ENCODE measurements around the gene CEP135. TPM values are rescaled to one million over a fixed set of nuclear protein-coding genes. Genes with fewer than 3 reads are reported as not detected.

CEP135 gene
- polyA plus RNA-seq, 1 of the 3 experiments (the other 2 are of a cell fraction): 1.6 TPM

GRCh38 chr4:55906323-55906722, 42.4 kb upstream of the CEP135 start:
- H4K20me1 ChIP-seq (ENCODE audit: insufficient read depth): no peaks in the 10 kb centered on the region
- no peaks in the 10 kb centered on the region for H3K9me2 ChIP-seq
- peaks cover 24 to 33% of the 10 kb centered on the region in 2 experiments for H3K36me3 ChIP-seq (replicated peaks in 1 of 2; ENCODE audit: control insufficient read depth in 1 of 2, insufficient read depth in 2 of 2, low read length in 1 of 2)
- ChIA-PET CTCF (interaction anchor here (1.1 to 4.7 kb wide), 3 partner anchors 9 to 42 kb away, joined by 3 to 23 read pairs (median 3); partner anchors contain the start of gene CEP135), POLR2A (no interaction called here)
- no peaks in the 10 kb centered on the region for H3K27me3 ChIP-seq (ENCODE audit: insufficient read depth)
- H2AFZ ChIP-seq (ENCODE audit: low read depth): no peak overlapping the region
- 0 out of 4 replicates have a peak overlapping the region, but pooled peaks of 1 of the 2 experiments have one; percentile 4 for H3K27ac ChIP-seq (ENCODE audit: low read depth in 2 of 2, low read length in 1 of 2)
- no peak for TF ChIP-seq POLR2AphosphoS5 (IDR thresholded peaks at IDR 0.05; ENCODE audit: low read depth, low read length)
- TF ChIP-seq JUND (IDR thresholded peaks at IDR 0.05): no peak
- TF ChIP-seq YY1 (IDR thresholded peaks at IDR 0.05; ENCODE audit: low read depth): no peak
- no peak for TF ChIP-seq REST (IDR thresholded peaks at IDR 0.05; ENCODE audit: low read depth, low read length)
- no peak for TF ChIP-seq FOSL2 (IDR thresholded peaks at IDR 0.05; ENCODE audit: borderline replicate concordance, low read depth)
- TF ChIP-seq MXI1 (IDR thresholded peaks at IDR 0.05; ENCODE audit: low read depth, low read length): no peak
- TF ChIP-seq NRF1 (IDR thresholded peaks at IDR 0.05; ENCODE audit: low read depth, low read length): no peak
- no peak for TF ChIP-seq EP300 (IDR thresholded peaks at IDR 0.05; ENCODE audit: borderline replicate concordance in 1 of 2, low read depth in 1 of 2, low read length in 1 of 2)
- TF ChIP-seq FOXJ3 (CRISPR knock-in tag; IDR thresholded peaks at IDR 0.05): no peak
- TF ChIP-seq CHD2 (IDR thresholded peaks at IDR 0.05; ENCODE audit: low read length, partially characterized antibody): no peak
- TF ChIP-seq TEAD4 (IDR thresholded peaks at IDR 0.05; ENCODE audit: borderline replicate concordance, insufficient read depth): no peak
- TF ChIP-seq TAF1 (IDR thresholded peaks at IDR 0.05; ENCODE audit: borderline replicate concordance, low read depth, low read length): no peak
- TF ChIP-seq TCF12 (IDR thresholded peaks at IDR 0.05): no peak
- TF ChIP-seq, protein P1, sequence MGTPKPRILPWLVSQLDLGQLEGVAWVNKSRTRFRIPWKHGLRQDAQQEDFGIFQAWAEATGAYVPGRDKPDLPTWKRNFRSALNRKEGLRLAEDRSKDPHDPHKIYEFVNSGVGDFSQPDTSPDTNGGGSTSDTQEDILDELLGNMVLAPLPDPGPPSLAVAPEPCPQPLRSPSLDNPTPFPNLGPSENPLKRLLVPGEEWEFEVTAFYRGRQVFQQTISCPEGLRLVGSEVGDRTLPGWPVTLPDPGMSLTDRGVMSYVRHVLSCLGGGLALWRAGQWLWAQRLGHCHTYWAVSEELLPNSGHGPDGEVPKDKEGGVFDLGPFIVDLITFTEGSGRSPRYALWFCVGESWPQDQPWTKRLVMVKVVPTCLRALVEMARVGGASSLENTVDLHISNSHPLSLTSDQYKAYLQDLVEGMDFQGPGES (IDR thresholded peaks at IDR 0.05; ENCODE audit: low read depth, low read length): no peak
- TF ChIP-seq ELF1 (IDR thresholded peaks at IDR 0.05): no peak
- no peak for TF ChIP-seq RFX5 (IDR thresholded peaks at IDR 0.05; ENCODE audit: low read length)
- no peak for TF ChIP-seq RAD21 (IDR thresholded peaks at IDR 0.05; ENCODE audit: low read length)
- TF ChIP-seq RXRA (IDR thresholded peaks at IDR 0.05; ENCODE audit: borderline replicate concordance, low read depth): no peak
- H3K79me2 ChIP-seq (ENCODE audit: insufficient read depth): no peaks in the 10 kb centered on the region
- WGBS (ENCODE audit: low lambda C conversion rate): 80% methylated on average over 6 of the region's 6 CpGs
- DNase-seq: no peak
- H3F3A ChIP-seq (replicated peaks; ENCODE audit: insufficient read depth): peaks cover 8% of the 10 kb centered on the region
- H3K9me3 ChIP-seq: no peaks in the 10 kb centered on the region
- H3K4me3 ChIP-seq (ENCODE audit: low read depth in 2 of 2, low read length in 1 of 2): no peak overlapping the region
- H3K9ac ChIP-seq: no peak overlapping the region
- H3K4me1 ChIP-seq (ENCODE audit: control insufficient read depth in 1 of 2, insufficient read depth in 2 of 2, low read depth in 1 of 2, low read length in 1 of 2): peaks cover 7 to 11% of the 10 kb centered on the region in 2 experiments; a peak in 1 of 4 replicates
- H3K4me2 ChIP-seq: no peak overlapping the region

All from SK-N-SH (cell line).